SIG-M5 treated with dmso at 0.1 percent for 504 hours (cell line): ENCODE results near the gene NACA2.
A peak's percentile ranks its signal among the peaks of the same experiment; 100 is the strongest.
"Not testable (repeated sequence)": the region's sequence is repeated elsewhere in the genome, so short reads cannot be mapped to it uniquely, and the experiment has no call there.

ENCODE experiments used
- DNase-seq: peaks from one replicate; lab custom pipeline; 2025; ENCODE audit not compliant: unreplicated experiment; lab: John Stamatoyannopoulos, UW

Gene NACA2

GRCh38 chr17:61552560-61552959 is 38.5 kb downstream of the NACA2 start:
- not testable (repeated sequence) for DNase-seq

- peak; percentile 98 for DNase-seq
Measured at GRCh38 chr17:61551255-61551742, 39.7 kb downstream of the NACA2 start.

DNA sequence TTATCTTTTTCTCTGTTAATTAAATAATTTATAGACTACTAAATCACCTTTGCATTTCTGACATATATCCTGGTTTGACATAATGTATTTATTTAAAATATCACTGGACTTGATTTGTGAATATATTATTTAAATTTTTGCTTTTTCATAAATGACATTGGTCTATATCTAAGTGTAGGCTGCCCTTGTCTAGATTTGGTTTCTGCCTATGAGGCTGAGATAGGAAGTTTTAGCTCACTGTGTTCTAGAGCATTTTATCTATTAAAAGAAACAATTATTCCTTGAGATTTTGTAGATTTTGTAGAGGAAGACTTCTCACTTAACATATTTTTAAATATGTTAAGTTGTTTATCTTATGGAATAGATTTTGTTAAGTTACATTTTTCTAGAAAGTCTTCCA is 43.9 kb downstream of the NACA2 start:
- DNase-seq, result no peak

DNA sequence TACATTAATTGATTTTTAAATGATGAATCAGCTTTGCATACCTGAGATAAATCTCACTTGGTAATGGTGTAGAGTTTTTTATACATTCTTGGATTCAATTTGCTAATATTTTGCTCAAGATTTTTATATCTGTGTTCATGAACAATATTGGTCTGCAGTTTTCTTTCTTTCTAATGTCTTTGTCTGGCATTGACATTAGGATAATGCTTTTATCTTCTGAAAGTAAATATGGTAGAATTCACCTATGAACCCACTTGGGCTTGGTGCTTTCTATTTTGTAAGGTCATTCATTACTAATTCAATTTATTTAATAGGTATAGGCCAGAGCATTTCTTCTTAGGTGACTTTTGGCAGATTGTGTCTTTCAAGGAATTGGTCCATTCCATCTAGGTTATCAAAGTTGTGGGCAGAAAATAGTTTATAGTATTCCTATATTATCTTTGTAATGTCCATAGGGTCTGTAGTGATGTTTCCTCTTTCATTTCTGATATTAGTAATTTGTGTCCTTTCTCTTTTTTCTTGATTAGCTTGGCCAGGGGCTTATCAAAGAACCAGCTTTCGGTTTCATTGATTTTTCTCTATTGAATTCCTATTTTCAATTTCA is 45.6 kb downstream of the NACA2 start:
- DNase-seq, result no peak

- no peak for DNase-seq
Measured at GRCh38 chr17:61543786-61544415, 47.1 kb downstream of the NACA2 start.

GRCh38 chr17:61542027-61542426 is 49.0 kb downstream of the NACA2 start:
- no peak for DNase-seq

- DNase-seq, result no peak
Measured at GRCh38 chr17:61540874-61541273, 50.1 kb downstream of the NACA2 start.
